Measurements from ENCODE around the gene PDE7B. TPM values are rescaled to one million over a fixed set of nuclear protein-coding genes. Genes with fewer than 3 reads are reported as not detected.

The PDE7B gene
- 7.5 and 9.2 TPM in 2 replicates for total RNA-seq
- total RNA-seq (2013), result 5.3 TPM
- 2.6 TPM in 2 replicates for polyA plus RNA-seq
- 3.4 and 5.5 TPM in 2 replicates for polyA minus RNA-seq

GRCh38 chr6:135851442-135852271 is at the start of gene PDE7B:
Gene PDE7B (plus strand): TSS chr6:135851701.
- H3K27me3 Mint-ChIP-seq, result no peaks in the 10 kb centered on the region
- CTCF ChIA-PET, result interaction anchor here (0.8 to 2.7 kb wide), 4 partner anchors 12 to 184 kb away, joined by 3 to 18 read pairs (median 4); no protein-coding TSS in a partner anchor
- intact Hi-C loops (cut with micrococcal nuclease), result loop anchor here (1.0 to 10.0 kb wide), 5 partner anchors 9 to 441 kb away; no protein-coding TSS in a partner anchor

More at GRCh38 chr6:135851442-135852271, at the start of gene PDE7B:
- H3K27ac ChIP-seq (ENCODE audit: low read length in 2 of 2), result peak within 1 kb of the TSS; percentile 64 to 85
- Mint-ChIP-seq H3K27ac (peak within 1 kb of the TSS; percentile 79), H3K4me3 (peak within 1 kb of the TSS; percentile 87), H3K9me3 (ENCODE audit: insufficient read depth) (no peaks in the 10 kb centered on the region), H3K4me1 (peaks cover 48% of the 10 kb centered on the region)
- H3K9me3 ChIP-seq (ENCODE audit: control extremely low read depth in 1 of 3, control insufficient read depth in 2 of 3, insufficient read depth in 1 of 3, low read length in 2 of 3), result no peaks in the 10 kb centered on the region
- no peaks in the 10 kb centered on the region for H3K27me3 ChIP-seq (replicated peaks in 1 of 4; ENCODE audit: control extremely low read depth in 1 of 4, control insufficient read depth in 3 of 4, insufficient read depth in 4 of 4, low read length in 3 of 4)
- peaks cover 17 to 40% of the 10 kb centered on the region in 2 donors for H3K4me1 ChIP-seq (ENCODE audit: control insufficient read depth in 2 of 2, insufficient read depth in 2 of 2, low read length in 2 of 2)
- H3K4me2 ChIP-seq (replicated peaks; ENCODE audit: low read depth, low read length, poor library complexity, severe bottlenecking), result peak within 1 kb of the TSS; percentile 85
- H2AFZ ChIP-seq (ENCODE audit: insufficient read depth, low read depth, low read length, poor library complexity, severe bottlenecking), result peak within 1 kb of the TSS; percentile 63
- DNase-seq (peak; percentile 86), ATAC-seq (ENCODE audit: low read depth) (peak; percentile 99)
- peaks cover 13% of the 10 kb centered on the region for H3K79me2 ChIP-seq (ENCODE audit: control insufficient read depth, insufficient read depth, low read length)
- peaks cover 0 to 2% of the 10 kb centered on the region in 2 experiments for H3K36me3 ChIP-seq (replicated peaks in 1 of 2; ENCODE audit: control extremely low read depth in 1 of 2, control insufficient read depth in 1 of 2, extremely low read depth in 1 of 2, insufficient read depth in 2 of 2, low read length in 1 of 2)
- peak within 1 kb of the TSS; percentile 40 to 82 (median 67) for H3K4me3 ChIP-seq (ENCODE audit: control extremely low read depth in 1 of 5, extremely low read depth in 1 of 5, insufficient read depth in 1 of 5, low read depth in 2 of 5, low read length in 4 of 5)
- WGBS (ENCODE audit: insufficient coverage), result 0% methylated on average over 4 of the region's 12 CpGs
- TF ChIP-seq CTCF (IDR thresholded peaks at IDR 0.05) (no peak), EZH2 (IDR thresholded peaks at IDR 0.05; ENCODE audit: borderline replicate concordance, insufficient read depth, low read depth, low read length, poor library complexity, severe bottlenecking) (no peak)
- peak within 1 kb of the TSS; percentile 75 for H3K9ac ChIP-seq (ENCODE audit: low read length)
- POLR2A ChIA-PET, result interaction anchor here (0.7 kb wide), 1 partner anchor 24 kb away, joined by 4 read pairs; no protein-coding TSS in a partner anchor
- no peaks in the 10 kb centered on the region for H4K20me1 ChIP-seq (ENCODE audit: control insufficient read depth, insufficient read depth, low read length, poor library complexity, severe bottlenecking)
